WTC11 (cell line): ENCODE measurements around the gene SPNS3.

Experiments used
- CTCF ChIP-seq: fragments of 200-600 bp; IDR thresholded peaks from 2 replicates; pipeline ENCODE4 v1.8.0; 2022; ENCODE audit warnings: antibody characterized with exemption
- FOXJ3 ChIP-seq: sonication (generic); formaldehyde crosslinking; IDR thresholded peaks from 2 replicates; pipeline ENCODE4 v1.9.0; 2021; ENCODE audit warnings: missing genetic modification reagents, mild to moderate bottlenecking, borderline replicate concordance
- JUN ChIP-seq: sonication (generic); formaldehyde crosslinking; IDR thresholded peaks from 2 replicates; pipeline ENCODE4 v1.8.0; 2023; ENCODE audit warnings: mild to moderate bottlenecking, missing genetic modification reagents

- TF ChIP-seq CTCF (no peak), FOXJ3 (CRISPR knock-in tag) (no peak), JUN (no peak)
Measured at GRCh38 chr17:4522661-4523060, 88.9 kb downstream of the SPNS3 start.
